HG03354 (cell line): Measurements from ENCODE around the gene PRKCE.

ENCODE experiments used
- ATAC-seq: cut with Tn5 transposase; IDR thresholded peaks from one replicate; pipeline ENCODE4 v1.9.1; 2021; ENCODE audit warnings: mild to moderate bottlenecking; ENCODE audit not compliant: unreplicated experiment, poor library complexity, severe bottlenecking

Gene PRKCE

GRCh38 chr2:45691171-45691999 is 39.9 kb downstream of the PRKCE start:
- peak; percentile 71 for ATAC-seq

GRCh38 chr2:45692566-45692965 is 41.1 kb downstream of the PRKCE start:
- no peak for ATAC-seq

GRCh38 chr2:45695480-45696007 is 44.1 kb downstream of the PRKCE start:
- ATAC-seq = peak; percentile 58

GRCh38 chr2:45696708-45697107 is 45.2 kb downstream of the PRKCE start:
- ATAC-seq = no peak

GRCh38 chr2:45697190-45697589 is 45.7 kb downstream of the PRKCE start:
- ATAC-seq = no peak

GRCh38 chr2:45698554-45698953 is 47.1 kb downstream of the PRKCE start:
- no peak for ATAC-seq

GRCh38 chr2:45699032-45699658 is 47.7 kb downstream of the PRKCE start:
- peak; percentile 77 for ATAC-seq

GRCh38 chr2:45700407-45701013 is 49.0 kb downstream of the PRKCE start:
- no peak for ATAC-seq

GRCh38 chr2:45705233-45705632 is 53.8 kb downstream of the PRKCE start:
- no peak for ATAC-seq

- ATAC-seq = no peak
These were observed 54.6 kb downstream of the PRKCE start for GRCh38 chr2:45706033-45706432.

- ATAC-seq = no peak
These were observed 55.5 kb downstream of the PRKCE start for GRCh38 chr2:45707006-45707405.

GRCh38 chr2:45707661-45708060 is 56.2 kb downstream of the PRKCE start:
- ATAC-seq = no peak

GRCh38 chr2:45708501-45708900 is 57.0 kb downstream of the PRKCE start:
- ATAC-seq = no peak

GRCh38 chr2:45709137-45709536 is 57.7 kb downstream of the PRKCE start:
- no peak for ATAC-seq

- no peak for ATAC-seq
These were observed 59.0 kb downstream of the PRKCE start for GRCh38 chr2:45710468-45710867.

GRCh38 chr2:45711224-45711623 is 59.7 kb downstream of the PRKCE start:
- no peak for ATAC-seq

GRCh38 chr2:45712570-45712969 is 61.1 kb downstream of the PRKCE start:
- ATAC-seq = no peak

GRCh38 chr2:45713136-45713535 is 61.7 kb downstream of the PRKCE start:
- no peak for ATAC-seq

- ATAC-seq = no peak
These were observed 62.1 kb downstream of the PRKCE start for GRCh38 chr2:45713591-45713990.

- ATAC-seq = no peak
These were observed 63.2 kb downstream of the PRKCE start for GRCh38 chr2:45714679-45715078.
